Measurements from ENCODE around the gene MTAP. TPM values are rescaled to one million over a fixed set of nuclear protein-coding genes. Genes with fewer than 3 reads are reported as not detected.

Gene MTAP
- total and polyA plus RNA-seq, 11 donors: 5.4 to 27.3 (median 18.1) TPM

DNA sequence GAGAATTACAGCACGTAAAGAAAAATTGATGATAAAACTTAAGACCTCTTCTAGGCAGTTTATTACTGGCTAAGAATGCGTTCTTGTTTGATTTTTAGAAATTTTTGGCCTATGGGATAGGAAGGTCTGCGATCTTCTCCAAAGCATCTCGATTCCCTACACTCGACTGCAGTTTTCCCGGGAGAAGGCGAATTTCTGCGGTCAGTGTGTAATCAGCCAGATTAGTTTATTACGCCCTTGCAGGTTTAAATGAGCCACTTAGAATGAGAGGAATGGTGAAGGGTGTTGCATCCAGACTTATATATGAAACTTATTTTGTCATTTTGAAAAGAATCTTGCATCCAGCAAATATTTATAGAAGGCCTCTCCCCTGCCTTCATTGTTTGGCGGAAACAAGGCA is 1.2 kb downstream of the MTAP start:
- intact Hi-C loops (cut with DNase I): loop anchor here in 4 of 10 donors (5.0 to 10.0 kb wide), 3 partner anchors 201 to 651 kb away; partner anchors contain the start of gene CDKN2B (in 1 of the 4)
- peaks cover 0 to 39% (median 28%) of the 10 kb centered on the region in 12 donors for H3K4me1 ChIP-seq

DNA sequence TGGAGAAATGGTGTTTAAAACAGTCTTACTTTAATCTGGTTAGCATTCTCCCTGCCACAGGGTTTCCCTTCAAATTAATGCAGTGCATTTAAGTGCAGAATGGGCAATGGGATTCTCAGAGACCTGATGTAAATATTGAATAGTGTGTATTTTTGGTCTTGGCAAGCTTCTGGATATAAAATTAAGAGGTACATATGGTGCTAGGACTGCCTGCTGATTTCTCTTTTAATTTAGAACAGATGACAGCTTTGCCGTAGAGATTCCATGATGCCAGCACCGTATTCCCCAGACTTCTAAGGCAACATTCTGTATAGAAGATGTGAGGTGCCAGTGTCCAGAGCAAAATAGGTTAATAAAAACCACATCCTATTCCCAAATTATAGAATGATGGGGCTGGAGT is 1.9 kb downstream of the MTAP start:
- intact Hi-C loops (cut with DNase I): loop anchor here in 4 of 10 donors (5.0 to 10.0 kb wide), 3 partner anchors 200 to 650 kb away; partner anchors contain the start of gene CDKN2B (in 1 of the 4)
- DNase-seq (no peak), ATAC-seq (no peak)
- Histone ChIP-seq H3K4me3 (peak overlapping the region in 3 of 12 donors; percentile 78 to 86 (median 86)), H3K4me1 (peaks cover 0 to 43% (median 28%) of the 10 kb centered on the region in 12 donors), H3K36me3 (peaks cover 0 to 20% (median 6%) of the 10 kb centered on the region in 9 donors), H3K27ac (no peak overlapping the region), H3K9me3 (no peaks in the 10 kb centered on the region), H3K27me3 (no peaks in the 10 kb centered on the region)
- TF ChIP-seq POLR2A (IDR thresholded peaks at IDR 0.05): no peak
- TF ChIP-seq, protein P1, sequence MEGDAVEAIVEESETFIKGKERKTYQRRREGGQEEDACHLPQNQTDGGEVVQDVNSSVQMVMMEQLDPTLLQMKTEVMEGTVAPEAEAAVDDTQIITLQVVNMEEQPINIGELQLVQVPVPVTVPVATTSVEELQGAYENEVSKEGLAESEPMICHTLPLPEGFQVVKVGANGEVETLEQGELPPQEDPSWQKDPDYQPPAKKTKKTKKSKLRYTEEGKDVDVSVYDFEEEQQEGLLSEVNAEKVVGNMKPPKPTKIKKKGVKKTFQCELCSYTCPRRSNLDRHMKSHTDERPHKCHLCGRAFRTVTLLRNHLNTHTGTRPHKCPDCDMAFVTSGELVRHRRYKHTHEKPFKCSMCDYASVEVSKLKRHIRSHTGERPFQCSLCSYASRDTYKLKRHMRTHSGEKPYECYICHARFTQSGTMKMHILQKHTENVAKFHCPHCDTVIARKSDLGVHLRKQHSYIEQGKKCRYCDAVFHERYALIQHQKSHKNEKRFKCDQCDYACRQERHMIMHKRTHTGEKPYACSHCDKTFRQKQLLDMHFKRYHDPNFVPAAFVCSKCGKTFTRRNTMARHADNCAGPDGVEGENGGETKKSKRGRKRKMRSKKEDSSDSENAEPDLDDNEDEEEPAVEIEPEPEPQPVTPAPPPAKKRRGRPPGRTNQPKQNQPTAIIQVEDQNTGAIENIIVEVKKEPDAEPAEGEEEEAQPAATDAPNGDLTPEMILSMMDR (IDR thresholded peaks at IDR 0.05): no peak
- WGBS, 4 donors: 90 to 95% (median 92%) methylated on average over 2 of the region's 2 CpGs

More for the DNA sequence above, 1.2 kb downstream of the MTAP start:
- Histone ChIP-seq H3K4me3 (peak overlapping the region in 11 of 12 donors; percentile 64 to 96 (median 81)), H3K27ac (peak overlapping the region in 11 of 12 donors; percentile 79 to 95 (median 87)), H3K27me3 (no peaks in the 10 kb centered on the region), H3K9me3 (no peaks in the 10 kb centered on the region), H3K36me3 (peaks cover 0 to 14% (median 2%) of the 10 kb centered on the region in 9 donors)
- ATAC-seq (no peak), DNase-seq (no peak)
- TF ChIP-seq, protein P1 (IDR thresholded peaks at IDR 0.05): no peak
- TF ChIP-seq POLR2A (IDR thresholded peaks at IDR 0.05): no peak
- 44 to 58% (median 54%) methylated on average over 10 of the region's 10 CpGs for WGBS, 4 donors

DNA sequence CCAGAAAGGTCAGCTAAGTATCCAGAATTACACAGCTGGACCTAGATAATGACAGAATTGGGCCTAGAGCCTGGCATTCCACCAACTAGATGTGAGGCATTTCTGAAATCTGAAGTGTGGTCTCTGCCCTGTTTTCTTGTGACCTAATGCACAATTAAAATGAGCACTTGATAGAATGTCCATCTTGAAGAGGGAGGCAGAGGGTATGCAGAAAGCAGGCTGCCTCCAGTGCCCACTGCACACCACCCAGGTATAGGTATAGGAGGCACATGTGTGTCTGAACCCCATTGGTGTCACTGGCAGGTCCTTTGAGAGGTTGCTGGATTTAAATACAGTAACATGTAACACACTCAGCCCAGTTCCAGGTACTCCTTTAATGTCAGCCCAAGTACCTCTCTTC is 2.4 kb downstream of the MTAP start:
- DNase-seq (no peak), ATAC-seq (no peak)
- no peaks in the 10 kb centered on the region for H3K27me3 ChIP-seq
- intact Hi-C loops (cut with DNase I): loop anchor here in 4 of 10 donors (5.0 to 10.0 kb wide), 3 partner anchors 200 to 650 kb away; partner anchors contain the start of gene CDKN2B (in 1 of the 4)
- H3K4me1 ChIP-seq: peaks cover 0 to 47% (median 29%) of the 10 kb centered on the region in 12 donors
- peaks cover 0 to 25% (median 8%) of the 10 kb centered on the region in 9 donors for H3K36me3 ChIP-seq
- TF ChIP-seq, protein P1 (IDR thresholded peaks at IDR 0.05): no peak
- TF ChIP-seq POLR2A (IDR thresholded peaks at IDR 0.05): no peak
- H3K4me3 ChIP-seq: no peak overlapping the region
- no peaks in the 10 kb centered on the region for H3K9me3 ChIP-seq
- no peak overlapping the region for H3K27ac ChIP-seq

DNA sequence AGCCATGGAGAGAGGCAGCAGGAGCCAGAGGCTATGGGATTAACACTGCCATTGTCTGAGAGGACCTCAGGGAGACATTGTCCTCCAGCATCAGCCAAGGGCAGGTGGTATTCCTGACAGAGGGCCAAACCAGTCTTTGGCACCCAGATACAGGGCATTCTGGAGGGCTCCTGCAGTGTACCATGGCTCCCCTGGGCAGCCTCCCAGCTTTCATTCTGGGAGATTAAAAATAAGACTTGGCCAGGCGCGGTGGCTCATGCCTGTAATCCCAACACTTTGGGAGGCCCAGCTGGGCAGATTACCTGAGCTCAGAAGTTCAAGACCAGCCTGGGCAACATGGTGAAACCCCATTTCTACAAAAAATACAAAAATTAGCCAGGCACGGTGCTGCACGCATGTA is 4.2 kb downstream of the MTAP start:
- intact Hi-C loops (cut with DNase I): loop anchor here in 3 of 10 donors (10.0 kb wide), 2 partner anchors 198 to 648 kb away; partner anchors contain the start of gene CDKN2B (in 1 of the 3)
- H3K4me3 ChIP-seq: no peak overlapping the region
- ATAC-seq: peak in 2 of 4 donors; percentile 4 to 18
- DNase-seq: peak in 3 of 5 donors; percentile 33 to 54 (median 36)
- no peaks in the 10 kb centered on the region for H3K9me3 ChIP-seq
- peak overlapping the region in 3 of 12 donors; percentile 8 to 33 (median 28) for H3K27ac ChIP-seq
- WGBS, 4 donors: 71 to 97% (median 76%) methylated on average over 4 of the region's 4 CpGs
- peaks cover 0 to 65% (median 27%) of the 10 kb centered on the region in 12 donors for H3K4me1 ChIP-seq
- TF ChIP-seq POLR2A (IDR thresholded peaks at IDR 0.05): no peak
- TF ChIP-seq, protein P1 (IDR thresholded peaks at IDR 0.05): no peak
- peaks cover 0 to 33% (median 8%) of the 10 kb centered on the region in 9 donors for H3K36me3 ChIP-seq
- H3K27me3 ChIP-seq: no peaks in the 10 kb centered on the region
